ENCODE measurements around the gene GRM1.
"Not testable (repeated sequence)": the region's sequence is repeated elsewhere in the genome, so short reads cannot be mapped to it uniquely, and the experiment has no call there.

GRM1 gene

DNA sequence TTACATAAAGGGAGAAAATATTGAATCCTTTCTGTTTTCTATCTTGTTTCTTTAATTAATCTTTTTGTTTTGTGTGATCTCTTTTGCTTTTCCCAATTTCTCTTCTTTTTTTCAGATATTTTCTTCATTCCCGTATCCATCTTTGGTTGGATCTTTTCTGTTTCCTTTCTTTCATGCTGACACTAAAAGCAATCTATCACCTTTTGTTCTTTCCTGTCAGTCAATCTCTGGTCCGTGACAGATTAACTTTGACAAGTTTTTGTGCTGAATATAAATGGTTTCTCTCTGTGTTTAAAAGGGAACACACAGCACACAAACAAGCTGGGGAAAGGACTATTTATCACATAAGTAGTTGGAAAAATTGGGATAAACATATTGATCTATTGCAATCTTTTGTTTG is 162.8 kb downstream of the GRM1 start:
- no peak for DNase-seq (ENCODE audit: low read depth)

GRCh38 chr6:146194434-146194833 is 165.6 kb downstream of the GRM1 start:
- no peak for DNase-seq (ENCODE audit: low read depth)

DNA sequence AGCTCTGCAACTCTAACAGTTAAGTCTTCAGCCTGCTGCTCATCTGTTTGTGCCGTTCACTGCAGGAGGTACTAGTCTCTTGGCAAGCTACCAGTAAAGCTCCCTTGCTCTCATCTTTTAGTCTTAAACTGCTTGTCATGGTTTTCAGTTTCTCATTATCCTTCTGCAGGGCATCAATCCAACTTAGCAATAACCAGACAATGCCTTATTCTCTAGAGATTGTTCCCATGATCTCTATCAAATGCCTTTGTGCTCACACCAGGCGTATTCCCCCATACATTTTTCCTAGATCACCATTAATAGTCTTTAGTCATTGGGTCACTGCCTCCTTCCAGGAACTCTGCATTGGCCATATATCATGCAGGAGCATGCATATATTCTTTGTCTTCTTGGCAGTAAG is 171.3 kb downstream of the GRM1 start:
- DNase-seq (ENCODE audit: low read depth): no peak

DNA sequence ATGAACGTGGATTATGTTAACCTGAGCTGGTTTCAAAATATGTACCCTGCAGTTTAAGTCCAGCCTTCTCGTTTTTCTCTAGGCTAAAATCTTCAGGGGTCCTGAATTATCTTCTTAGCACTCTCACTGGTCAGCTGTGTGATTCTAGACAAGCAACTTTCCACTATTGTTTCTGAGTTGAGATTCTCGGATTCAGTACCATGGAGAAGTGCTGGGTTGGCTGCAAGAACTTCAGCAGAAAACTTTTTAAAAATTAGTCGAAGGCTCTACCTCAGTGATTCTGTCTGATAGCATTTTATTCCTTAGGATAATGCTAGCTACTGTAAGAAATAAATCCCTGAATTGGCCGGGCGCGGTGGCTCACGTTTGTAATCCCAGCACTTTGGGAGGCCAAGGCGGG is 173.7 kb downstream of the GRM1 start:
- DNase-seq (ENCODE audit: low read depth): no peak

GRCh38 chr6:146209942-146210341 is 181.1 kb downstream of the GRM1 start:
- DNase-seq (ENCODE audit: low read depth): no peak

DNA sequence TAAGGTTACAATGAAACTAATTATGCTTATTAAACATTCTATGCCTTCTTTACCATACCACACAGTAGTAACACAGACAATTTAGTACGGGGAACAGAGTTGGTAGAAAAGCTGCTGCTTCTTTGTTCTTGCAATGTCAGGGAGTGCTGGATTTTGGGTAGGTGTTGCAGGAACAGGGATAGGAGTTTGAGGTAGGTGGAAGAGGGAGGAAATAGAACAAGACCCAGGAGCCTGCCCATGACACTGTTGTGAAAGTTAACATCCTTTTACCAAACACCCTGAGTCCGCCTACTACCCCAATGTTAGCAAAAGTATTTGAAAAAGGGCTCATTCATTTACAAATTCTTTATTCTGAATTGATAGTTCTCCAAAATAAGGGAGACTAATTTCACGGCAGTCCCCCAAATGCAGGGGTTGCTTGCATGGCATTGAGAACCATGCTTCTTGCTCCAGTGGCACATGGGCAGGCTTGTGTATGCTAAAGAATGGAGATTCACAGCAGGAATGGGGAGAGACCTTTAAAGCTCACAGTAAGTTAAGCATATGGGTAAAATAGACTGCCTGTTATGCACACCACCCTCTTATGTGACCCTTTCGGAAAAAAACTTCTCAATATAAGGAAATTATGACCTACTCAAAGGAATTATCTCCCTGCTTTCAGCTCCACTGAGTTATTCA is 181.7 kb downstream of the GRM1 start:
- no peak for DNase-seq (ENCODE audit: low read depth)

- DNase-seq (ENCODE audit: low read depth): no peak
Measured at GRCh38 chr6:146211646-146212045, 182.8 kb downstream of the GRM1 start.

- DNase-seq (ENCODE audit: low read depth): no peak
Measured at GRCh38 chr6:146212781-146213180, 183.9 kb downstream of the GRM1 start.

- no peak for DNase-seq (ENCODE audit: low read depth)
Measured at GRCh38 chr6:146219101-146219500, 190.2 kb downstream of the GRM1 start.

DNA sequence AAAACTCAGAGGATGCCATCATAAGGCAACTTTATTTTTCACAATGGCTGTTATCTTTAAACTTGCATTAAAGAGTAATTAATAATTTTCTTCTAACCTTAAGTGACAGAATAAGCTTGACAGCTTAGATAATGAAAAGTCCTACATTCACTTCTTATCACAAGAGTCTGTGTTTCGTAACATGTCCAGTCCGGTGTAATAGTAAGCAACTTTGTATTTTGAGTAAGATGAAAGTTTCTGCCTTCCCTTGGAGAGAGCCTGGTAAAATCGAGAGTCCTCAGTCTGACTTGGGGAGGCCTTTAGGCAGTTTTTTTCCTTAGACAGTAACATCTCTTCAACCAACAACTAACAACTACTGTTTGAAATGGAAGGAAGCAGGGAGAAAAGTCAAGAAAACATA is 195.6 kb downstream of the GRM1 start:
- DNase-seq (ENCODE audit: low read depth): no peak

GRCh38 chr6:146224988-146225387 is 196.1 kb downstream of the GRM1 start:
- no peak for DNase-seq (ENCODE audit: low read depth)

GRCh38 chr6:146240322-146240721 is 211.5 kb downstream of the GRM1 start:
- no peak for DNase-seq (ENCODE audit: low read depth)

DNA sequence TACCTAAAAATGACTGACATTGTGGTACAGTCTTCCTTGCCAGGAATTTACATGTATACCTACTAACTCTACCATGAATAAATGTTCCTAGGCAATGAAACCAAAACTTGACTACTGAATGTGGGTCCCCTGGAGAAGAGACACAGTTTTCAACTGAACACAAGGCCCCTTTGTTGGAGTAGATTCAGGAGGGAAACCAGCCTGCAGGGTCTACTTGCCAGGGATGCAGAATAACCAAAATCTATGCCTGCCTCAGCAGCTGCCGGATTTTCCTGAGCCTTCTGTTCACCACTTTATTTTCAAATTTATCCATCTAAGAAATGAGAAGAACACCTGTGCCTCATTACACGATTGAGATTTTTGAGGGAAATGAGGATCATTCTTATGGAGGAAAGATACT is 211.9 kb downstream of the GRM1 start:
- DNase-seq (ENCODE audit: low read depth): no peak

DNA sequence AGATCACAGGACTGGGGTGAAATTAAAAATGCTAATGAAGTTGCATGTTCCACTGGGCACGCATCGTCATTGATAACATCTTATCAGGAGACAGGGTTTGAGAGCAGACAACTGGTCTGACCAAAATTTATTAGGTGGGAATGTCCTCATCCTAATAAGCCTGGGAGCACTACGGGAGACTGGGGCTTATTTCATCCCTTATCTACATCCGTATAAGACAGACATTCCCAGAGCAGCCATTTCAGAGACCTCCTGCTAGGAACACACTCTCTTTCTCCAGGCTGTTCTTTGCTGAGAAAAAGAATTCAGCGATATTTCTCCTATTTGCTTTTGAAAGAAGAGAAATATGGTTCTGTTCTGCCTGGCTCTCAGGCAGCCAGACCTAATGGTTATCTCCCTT is 214.8 kb downstream of the GRM1 start:
- DNase-seq (ENCODE audit: low read depth): not testable (repeated sequence)

GRCh38 chr6:146244630-146245143 is 215.8 kb downstream of the GRM1 start:
- no peak for DNase-seq (ENCODE audit: low read depth)

- no peak for DNase-seq (ENCODE audit: low read depth)
Measured at GRCh38 chr6:146246028-146246427, 217.2 kb downstream of the GRM1 start.

DNA sequence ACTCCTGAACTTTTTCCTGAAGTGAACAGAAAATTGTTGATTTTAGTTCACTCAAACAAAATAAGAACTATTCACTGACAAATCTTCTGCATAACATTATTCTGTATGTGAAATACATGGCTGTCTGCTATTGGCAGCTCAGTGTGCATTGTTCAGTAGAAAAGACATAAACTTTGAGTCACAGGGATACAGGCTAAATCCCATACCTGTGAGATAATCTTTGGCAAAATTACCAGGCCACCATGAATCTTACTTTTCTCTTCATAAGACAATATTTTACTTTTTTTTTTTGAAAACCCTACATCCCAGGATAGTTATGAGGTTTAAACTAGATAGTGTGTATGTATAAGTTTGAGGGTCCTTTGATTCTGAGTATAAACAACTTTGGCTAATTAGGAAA is 224.8 kb downstream of the GRM1 start:
- DNase-seq (ENCODE audit: low read depth): no peak

DNA sequence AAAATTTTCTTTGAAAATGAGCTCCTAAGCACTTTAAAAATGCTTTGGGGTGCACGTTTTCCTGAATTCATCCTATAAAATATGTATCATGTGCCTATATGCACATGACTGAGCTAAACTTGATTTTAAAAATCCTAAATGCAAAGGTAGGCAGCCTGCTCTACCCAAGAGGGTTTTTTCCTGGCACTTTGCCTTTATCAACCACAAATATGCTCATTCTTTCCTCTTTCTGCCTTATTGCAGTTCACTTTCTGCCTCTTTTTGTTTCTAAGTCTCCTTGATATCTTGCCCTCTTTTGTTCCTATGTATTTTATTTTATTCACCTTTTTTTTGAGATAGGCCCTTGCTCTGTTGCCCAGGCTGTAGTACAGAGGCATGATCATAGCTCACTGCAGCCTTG is 229.3 kb downstream of the GRM1 start:
- no peak for DNase-seq (ENCODE audit: low read depth)

- no peak for DNase-seq (ENCODE audit: low read depth)
Measured at GRCh38 chr6:146260886-146261285, 232.0 kb downstream of the GRM1 start.

- DNase-seq (ENCODE audit: low read depth): no peak
Measured at GRCh38 chr6:146265056-146265455, 236.2 kb downstream of the GRM1 start.

GRCh38 chr6:146267447-146267846 is 238.6 kb downstream of the GRM1 start:
- no peak for DNase-seq (ENCODE audit: low read depth)

DNA sequence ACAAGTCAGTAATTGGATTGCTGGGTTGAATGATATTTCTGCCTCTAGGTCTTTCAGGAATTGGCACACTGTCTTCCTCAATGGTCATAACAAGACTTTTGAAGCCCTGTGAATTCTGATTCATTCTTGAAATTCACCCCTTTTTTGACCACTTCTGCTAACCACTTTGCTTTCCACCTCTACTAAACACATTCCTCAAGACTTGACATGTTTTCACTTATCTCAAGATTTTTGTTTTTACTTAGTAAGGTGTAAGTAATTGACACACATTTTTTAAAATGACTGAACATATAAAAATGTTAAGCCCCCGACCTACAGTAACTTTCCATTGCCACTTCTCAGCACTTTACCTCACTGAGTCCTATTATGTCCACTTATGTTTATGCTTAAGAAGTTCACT is 239.1 kb downstream of the GRM1 start:
- DNase-seq (ENCODE audit: low read depth): no peak

DNA sequence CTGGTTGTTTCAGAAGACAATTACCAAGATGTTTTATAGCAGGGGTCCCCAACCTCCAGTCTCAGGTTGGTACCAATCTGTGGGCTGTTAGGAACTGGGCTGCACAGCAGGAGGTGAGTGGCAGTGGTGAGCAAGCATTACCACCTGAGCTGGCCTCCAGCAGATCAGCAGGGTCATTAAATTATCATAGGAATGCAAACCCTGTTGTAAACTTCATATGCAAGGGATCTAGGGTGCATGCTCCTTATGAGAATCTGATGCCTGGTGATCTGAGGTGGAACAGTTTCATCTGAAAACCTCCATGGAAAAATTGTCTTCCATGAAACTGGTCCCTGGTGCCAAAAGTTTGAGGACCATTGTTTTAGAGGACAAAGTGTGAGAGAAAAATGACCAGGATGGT is 240.6 kb downstream of the GRM1 start:
- DNase-seq (ENCODE audit: low read depth): no peak

- DNase-seq (ENCODE audit: low read depth): not testable (repeated sequence)
Measured at GRCh38 chr6:146271163-146271562, 242.3 kb downstream of the GRM1 start.
